ENCODE results near the gene HIVEP2. TPM values are rescaled to one million over a fixed set of nuclear protein-coding genes. Genes with fewer than 3 reads are reported as not detected.
"Not testable (repeated sequence)": the region's sequence is repeated elsewhere in the genome, so short reads cannot be mapped to it uniquely, and the experiment has no call there.

HIVEP2 gene
- total and polyA plus RNA-seq, 3 donors from 2014 or later: 4.7 to 10.8 (median 10.7) TPM

- no peaks in the 10 kb centered on the region for H3K36me3 ChIP-seq (ENCODE audit: low read depth, missing control alignments)
- no peaks in the 10 kb centered on the region for H3K9me3 ChIP-seq
- H3K27me3 ChIP-seq: no peaks in the 10 kb centered on the region
- intact Hi-C loops (cut with DNase I; ENCODE audit: low total_unique reads): no loop called here
- no peak overlapping the region for H3K4me3 ChIP-seq
- no peak for DNase-seq
- no peak overlapping the region for H3K27ac ChIP-seq
- no peaks in the 10 kb centered on the region for H3K4me1 ChIP-seq
- whole genome bisulfite sequencing, 2 donors: 89 to 96% methylated on average over 3 of the region's 3 CpGs
- TF ChIP-seq CTCF (IDR thresholded peaks at IDR 0.05): no peak
- TF ChIP-seq POLR2A (IDR thresholded peaks at IDR 0.05): no peak
These were observed 39.4 kb upstream of the HIVEP2 start for GRCh38 chr6:142984386-142984785.

GRCh38 chr6:142975365-142975764 lies 30.4 kb upstream of the HIVEP2 start:
- DNase-seq: no peak

DNA sequence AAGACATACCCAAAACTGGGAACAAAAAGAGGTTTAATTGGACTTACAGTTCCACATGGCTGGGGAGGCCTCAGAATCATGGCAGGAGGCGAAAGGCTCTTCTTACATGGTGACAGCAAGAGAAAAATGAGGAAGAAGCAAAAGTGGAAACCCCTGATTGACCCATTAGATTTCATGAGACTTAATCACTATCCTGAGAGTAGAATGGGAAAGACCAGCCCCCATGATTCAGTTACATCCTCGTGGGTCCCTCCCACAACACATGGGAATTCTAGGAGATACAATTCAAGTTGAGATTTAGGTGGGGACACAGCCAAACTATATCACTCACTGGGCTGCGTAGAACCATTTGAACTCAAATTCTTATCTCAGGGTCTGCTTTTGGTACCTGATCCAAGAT lies 26.0 kb upstream of the HIVEP2 start:
- H3K9me3 ChIP-seq; H3K4me3 ChIP-seq; H3K27me3 ChIP-seq; H3K27ac ChIP-seq; H3K4me1 ChIP-seq; intact Hi-C loops (cut with DNase I; ENCODE audit: low total_unique reads); DNase-seq; H3K36me3 ChIP-seq (ENCODE audit: low read depth, missing control alignments): not testable (repeated sequence)
- WGBS, 2 donors: 87 to 92% methylated on average over 3 of the region's 3 CpGs

More at GRCh38 chr6:142975365-142975764, 30.4 kb upstream of the HIVEP2 start:
- Histone ChIP-seq H3K9me3 (no peaks in the 10 kb centered on the region), H3K4me3 (no peak overlapping the region), H3K27me3 (no peaks in the 10 kb centered on the region), H3K27ac (no peak overlapping the region), H3K36me3 (ENCODE audit: low read depth, missing control alignments) (no peaks in the 10 kb centered on the region), H3K4me1 (no peaks in the 10 kb centered on the region)
- WGBS, 2 donors: 88 to 89% methylated on average over 3 of the region's 3 CpGs
- intact Hi-C loops (cut with DNase I; ENCODE audit: low total_unique reads): no loop called here
- TF ChIP-seq POLR2A (IDR thresholded peaks at IDR 0.05): no peak
- no peak for TF ChIP-seq CTCF (IDR thresholded peaks at IDR 0.05)

DNA sequence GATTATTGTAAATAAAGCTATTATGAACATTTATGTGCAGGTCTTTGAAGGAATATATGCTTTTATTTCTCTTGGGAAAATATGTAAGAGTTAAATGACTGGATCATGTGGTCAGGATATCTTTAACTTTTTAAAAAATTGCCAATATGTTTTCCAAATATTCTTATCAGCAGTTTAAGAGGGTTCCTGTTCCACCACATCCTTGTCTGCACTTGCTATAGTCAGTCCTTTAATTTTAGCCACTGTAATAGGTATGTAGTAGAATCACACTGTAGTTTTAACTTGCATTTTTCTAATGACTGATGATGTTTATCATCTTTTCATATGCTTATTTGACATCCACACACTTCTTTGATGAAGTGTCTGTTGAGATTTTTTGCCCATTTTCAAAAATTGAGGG lies 23.6 kb upstream of the HIVEP2 start:
- intact Hi-C loops (cut with DNase I; ENCODE audit: low total_unique reads): no loop called here
- DNase-seq: no peak
- H3K36me3 ChIP-seq (ENCODE audit: low read depth, missing control alignments): no peaks in the 10 kb centered on the region
- no peaks in the 10 kb centered on the region for H3K9me3 ChIP-seq
- no peaks in the 10 kb centered on the region for H3K4me1 ChIP-seq
- H3K4me3 ChIP-seq: no peak overlapping the region
- TF ChIP-seq POLR2A (IDR thresholded peaks at IDR 0.05) (no peak), CTCF (IDR thresholded peaks at IDR 0.05) (no peak)
- no peak overlapping the region for H3K27ac ChIP-seq
- no peaks in the 10 kb centered on the region for H3K27me3 ChIP-seq

DNA sequence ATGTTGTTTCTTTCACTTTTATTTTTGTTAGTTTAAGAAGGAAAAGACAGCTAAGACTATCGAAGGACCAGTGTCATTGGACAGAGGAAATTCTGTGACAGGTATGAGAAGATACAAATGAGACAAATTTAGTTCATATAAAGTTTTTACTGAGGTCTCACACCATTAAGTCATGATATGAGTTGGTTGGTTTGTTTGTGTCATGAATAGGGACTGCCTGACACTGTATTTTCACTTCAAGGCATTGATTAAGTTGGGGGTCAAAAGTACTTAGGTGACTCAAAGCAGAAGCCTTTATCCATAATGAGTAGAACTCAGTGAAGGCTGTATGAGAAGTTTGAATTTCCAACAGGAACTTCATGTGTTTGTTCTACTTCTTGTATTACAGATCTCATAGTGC lies 21.3 kb upstream of the HIVEP2 start:
- no peaks in the 10 kb centered on the region for H3K27me3 ChIP-seq
- 95 to 100% methylated on average over 1 of the region's 1 CpG for whole genome bisulfite sequencing, 2 donors
- H3K36me3 ChIP-seq (ENCODE audit: low read depth, missing control alignments): no peaks in the 10 kb centered on the region
- no peaks in the 10 kb centered on the region for H3K9me3 ChIP-seq
- TF ChIP-seq CTCF (IDR thresholded peaks at IDR 0.05) (no peak), POLR2A (IDR thresholded peaks at IDR 0.05) (no peak)
- H3K27ac ChIP-seq: no peak overlapping the region
- intact Hi-C loops (cut with DNase I; ENCODE audit: low total_unique reads): no loop called here
- DNase-seq: no peak
- no peak overlapping the region for H3K4me3 ChIP-seq
- no peaks in the 10 kb centered on the region for H3K4me1 ChIP-seq
